ENCODE data around the gene ADD2. TPM values are rescaled to one million over a fixed set of nuclear protein-coding genes. Genes with fewer than 3 reads are reported as not detected.

ADD2 gene
- total RNA-seq, 1 donor from 2014 or later = 2.6 TPM

DNA sequence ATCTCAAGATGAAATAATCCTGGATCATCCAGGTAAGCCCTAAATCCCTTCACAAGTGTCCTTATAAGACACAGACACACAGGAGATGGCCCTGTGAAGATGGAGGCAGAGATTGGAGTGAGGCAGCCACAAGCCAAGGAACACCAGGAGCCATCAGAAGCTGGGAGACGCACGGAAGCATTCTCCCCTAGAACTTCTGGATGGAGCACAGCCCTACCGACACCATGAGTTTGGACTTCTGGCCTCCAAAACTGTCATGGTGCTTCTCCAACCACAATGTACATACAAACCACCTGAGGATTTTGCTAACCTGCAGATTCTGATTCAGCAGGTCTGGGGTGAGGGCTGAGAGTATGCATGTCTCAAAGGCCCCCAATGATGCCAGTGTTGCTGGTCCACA is 42.5 kb downstream of the ADD2 start:
- Histone ChIP-seq H3K36me3 (ENCODE audit: control insufficient read depth in 3 of 3, insufficient read depth in 3 of 3, low read length in 3 of 3) (no peaks in the 10 kb centered on the region), H3K27ac (ENCODE audit: low read depth, low read length) (no peak overlapping the region)

DNA sequence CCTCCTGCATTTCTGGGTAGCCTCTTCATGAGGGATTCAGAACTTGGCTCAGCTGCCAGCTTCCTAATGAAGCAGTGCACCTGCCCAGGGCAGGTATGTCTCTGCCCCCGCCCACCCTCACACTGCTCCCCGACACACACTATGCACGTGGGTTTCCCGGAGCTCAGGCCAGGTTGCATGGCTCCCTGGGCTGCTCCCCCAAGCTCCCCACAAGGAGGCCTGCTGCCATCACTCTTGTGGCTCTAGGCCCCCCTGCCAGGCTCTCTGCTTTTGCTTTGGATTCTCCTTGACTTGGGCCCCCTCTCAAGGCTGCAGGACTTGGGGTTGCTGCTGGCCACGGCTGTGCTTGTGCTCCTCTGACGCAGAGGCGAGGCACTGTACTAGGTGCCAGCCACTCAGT is 43.6 kb downstream of the ADD2 start:
- Histone ChIP-seq H3K27me3 (ENCODE audit: control insufficient read depth in 3 of 3, insufficient read depth in 3 of 3, low read length in 3 of 3) (peaks cover 0 to 5% (median 0%) of the 10 kb centered on the region in 3 donors), H3K4me1 (ENCODE audit: control insufficient read depth in 3 of 3, insufficient read depth in 3 of 3, low read length in 3 of 3) (no peaks in the 10 kb centered on the region), H3K4me3 (ENCODE audit: low read length in 3 of 3) (no peak overlapping the region), H3K9ac (ENCODE audit: low read depth in 1 of 3, low read length in 3 of 3) (no peak overlapping the region), H3K9me3 (ENCODE audit: control insufficient read depth in 3 of 3, low read length in 3 of 3) (no peaks in the 10 kb centered on the region), H3K36me3 (ENCODE audit: control insufficient read depth in 3 of 3, insufficient read depth in 3 of 3, low read length in 3 of 3) (no peaks in the 10 kb centered on the region), H3K27ac (ENCODE audit: low read depth, low read length) (no peak overlapping the region)

More for the DNA sequence above, 42.5 kb downstream of the ADD2 start:
- Histone ChIP-seq H3K9ac (ENCODE audit: low read depth in 1 of 3, low read length in 3 of 3) (no peak overlapping the region), H3K4me1 (ENCODE audit: control insufficient read depth in 3 of 3, insufficient read depth in 3 of 3, low read length in 3 of 3) (no peaks in the 10 kb centered on the region), H3K4me3 (ENCODE audit: low read length in 3 of 3) (no peak overlapping the region), H3K9me3 (ENCODE audit: control insufficient read depth in 3 of 3, low read length in 3 of 3) (no peaks in the 10 kb centered on the region), H3K27me3 (ENCODE audit: control insufficient read depth in 3 of 3, insufficient read depth in 3 of 3, low read length in 3 of 3) (peaks cover 0 to 5% (median 0%) of the 10 kb centered on the region in 3 donors)

DNA sequence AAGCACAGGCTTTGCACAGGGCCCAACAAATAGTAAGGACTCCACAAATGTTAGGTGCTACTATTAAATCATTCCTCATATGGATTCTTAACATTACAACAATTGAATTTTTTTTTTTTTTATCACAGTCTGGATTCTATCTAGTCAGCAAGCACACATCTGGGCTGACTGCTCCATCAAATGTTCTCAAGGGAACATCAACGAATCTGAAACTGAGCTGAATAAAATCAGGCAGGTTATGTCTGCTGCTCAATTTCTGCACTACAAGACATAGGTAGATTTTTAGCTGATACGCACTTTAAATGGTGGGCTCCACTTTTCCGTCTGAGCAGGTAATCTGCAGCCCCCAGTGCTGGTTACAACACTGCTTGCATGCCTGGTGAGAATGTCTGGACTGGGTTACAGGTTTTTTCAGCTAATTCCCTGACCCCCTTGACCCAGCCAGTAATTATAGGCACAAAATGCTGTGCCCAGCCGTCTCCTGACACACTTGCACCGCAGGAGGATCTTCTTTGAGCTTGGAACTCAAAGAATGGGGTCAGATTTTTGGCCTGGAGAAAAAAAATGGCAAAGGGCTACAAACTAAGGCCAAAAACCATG is 44.6 kb downstream of the ADD2 start:
- Histone ChIP-seq H3K4me1 (ENCODE audit: control insufficient read depth in 3 of 3, insufficient read depth in 3 of 3, low read length in 3 of 3) (no peaks in the 10 kb centered on the region), H3K27ac (ENCODE audit: low read depth, low read length) (no peak overlapping the region), H3K27me3 (ENCODE audit: control insufficient read depth in 3 of 3, insufficient read depth in 3 of 3, low read length in 3 of 3) (peaks cover 0 to 5% (median 0%) of the 10 kb centered on the region in 3 donors), H3K9ac (ENCODE audit: low read depth in 1 of 3, low read length in 3 of 3) (no peak overlapping the region), H3K9me3 (ENCODE audit: control insufficient read depth in 3 of 3, low read length in 3 of 3) (no peaks in the 10 kb centered on the region), H3K4me3 (ENCODE audit: low read length in 3 of 3) (no peak overlapping the region), H3K36me3 (ENCODE audit: control insufficient read depth in 3 of 3, insufficient read depth in 3 of 3, low read length in 3 of 3) (no peaks in the 10 kb centered on the region)

DNA sequence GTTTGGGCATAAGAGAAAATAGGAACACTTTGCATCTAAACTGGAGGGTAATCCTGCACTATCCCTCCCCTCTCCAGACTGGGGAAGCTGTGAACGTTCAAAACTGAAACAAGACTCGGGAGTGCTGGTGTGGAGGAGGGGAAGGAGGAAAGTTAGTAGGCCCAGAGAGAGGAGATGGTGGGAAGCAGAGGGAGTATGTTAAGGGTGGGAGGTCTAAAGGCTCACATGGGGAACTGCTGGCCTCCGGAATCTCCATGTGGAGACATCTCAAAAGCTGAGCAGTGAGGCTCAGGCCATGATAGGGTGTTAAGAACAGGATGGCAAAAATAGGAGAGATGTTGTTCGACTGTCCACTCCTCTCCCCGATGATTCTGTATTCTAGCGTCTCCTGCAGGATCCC is 47.9 kb downstream of the ADD2 start:
- H3K4me3 ChIP-seq (ENCODE audit: low read length in 3 of 3) = no peak overlapping the region
- H3K9me3 ChIP-seq (ENCODE audit: control insufficient read depth in 3 of 3, low read length in 3 of 3) = no peaks in the 10 kb centered on the region
- H3K36me3 ChIP-seq (ENCODE audit: control insufficient read depth in 3 of 3, insufficient read depth in 3 of 3, low read length in 3 of 3) = no peaks in the 10 kb centered on the region
- no peak overlapping the region for H3K27ac ChIP-seq (ENCODE audit: low read depth, low read length)
- H3K27me3 ChIP-seq (ENCODE audit: control insufficient read depth in 3 of 3, insufficient read depth in 3 of 3, low read length in 3 of 3) = no peaks in the 10 kb centered on the region
- no peaks in the 10 kb centered on the region for H3K4me1 ChIP-seq (ENCODE audit: control insufficient read depth in 3 of 3, insufficient read depth in 3 of 3, low read length in 3 of 3)
- no peak overlapping the region for H3K9ac ChIP-seq (ENCODE audit: low read depth in 1 of 3, low read length in 3 of 3)

DNA sequence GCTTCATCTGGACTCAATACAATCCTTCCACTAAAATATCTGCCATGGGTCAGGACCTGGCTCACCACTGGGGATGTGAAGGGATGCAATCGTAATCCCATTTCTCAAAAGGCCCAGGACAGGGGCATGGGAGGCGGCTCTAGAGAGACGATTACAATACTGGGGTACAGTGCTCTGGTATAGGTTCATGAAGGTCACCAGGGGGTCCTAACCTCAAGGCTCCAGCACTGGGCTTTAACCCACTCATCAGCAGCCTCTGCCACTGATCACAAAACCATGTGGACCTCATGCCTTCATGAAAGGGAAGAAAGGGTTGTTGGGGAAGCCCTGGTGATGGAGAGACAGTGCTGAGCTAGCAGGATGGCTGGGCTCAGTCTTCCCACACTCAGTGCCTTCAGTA is 48.8 kb downstream of the ADD2 start:
- Histone ChIP-seq H3K4me3 (ENCODE audit: low read length in 3 of 3) (no peak overlapping the region), H3K9me3 (ENCODE audit: control insufficient read depth in 3 of 3, low read length in 3 of 3) (no peaks in the 10 kb centered on the region), H3K27ac (ENCODE audit: low read depth, low read length) (no peak overlapping the region), H3K36me3 (ENCODE audit: control insufficient read depth in 3 of 3, insufficient read depth in 3 of 3, low read length in 3 of 3) (no peaks in the 10 kb centered on the region), H3K4me1 (ENCODE audit: control insufficient read depth in 3 of 3, insufficient read depth in 3 of 3, low read length in 3 of 3) (no peaks in the 10 kb centered on the region), H3K27me3 (ENCODE audit: control insufficient read depth in 3 of 3, insufficient read depth in 3 of 3, low read length in 3 of 3) (no peaks in the 10 kb centered on the region), H3K9ac (ENCODE audit: low read depth in 1 of 3, low read length in 3 of 3) (no peak overlapping the region)

DNA sequence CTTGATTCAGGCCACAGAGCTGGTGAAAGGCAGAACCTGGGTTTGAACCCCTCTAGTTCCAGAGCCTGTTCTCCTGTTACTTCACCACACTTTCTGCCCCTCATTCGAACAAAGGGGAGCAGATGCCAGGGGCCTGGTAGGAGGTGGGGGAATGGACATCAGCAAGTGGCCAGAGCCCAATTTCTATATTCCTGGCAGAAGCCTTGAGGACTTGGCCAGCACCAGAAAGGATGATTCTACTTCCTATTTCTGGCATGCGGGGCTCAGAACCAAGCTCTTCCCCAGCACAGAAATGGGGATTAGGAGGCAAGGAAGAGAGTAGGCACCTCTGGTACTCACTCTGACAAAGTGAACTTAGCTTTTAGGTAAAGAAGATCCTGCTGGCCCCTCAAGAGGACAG is 49.3 kb downstream of the ADD2 start:
- no peak overlapping the region for H3K9ac ChIP-seq (ENCODE audit: low read depth in 1 of 3, low read length in 3 of 3)
- H3K4me1 ChIP-seq (ENCODE audit: control insufficient read depth in 3 of 3, insufficient read depth in 3 of 3, low read length in 3 of 3) = no peaks in the 10 kb centered on the region
- no peak overlapping the region for H3K4me3 ChIP-seq (ENCODE audit: low read length in 3 of 3)
- H3K27ac ChIP-seq (ENCODE audit: low read depth, low read length) = no peak overlapping the region
- H3K36me3 ChIP-seq (ENCODE audit: control insufficient read depth in 3 of 3, insufficient read depth in 3 of 3, low read length in 3 of 3) = no peaks in the 10 kb centered on the region
- no peaks in the 10 kb centered on the region for H3K9me3 ChIP-seq (ENCODE audit: control insufficient read depth in 3 of 3, low read length in 3 of 3)
- H3K27me3 ChIP-seq (ENCODE audit: control insufficient read depth in 3 of 3, insufficient read depth in 3 of 3, low read length in 3 of 3) = no peaks in the 10 kb centered on the region

DNA sequence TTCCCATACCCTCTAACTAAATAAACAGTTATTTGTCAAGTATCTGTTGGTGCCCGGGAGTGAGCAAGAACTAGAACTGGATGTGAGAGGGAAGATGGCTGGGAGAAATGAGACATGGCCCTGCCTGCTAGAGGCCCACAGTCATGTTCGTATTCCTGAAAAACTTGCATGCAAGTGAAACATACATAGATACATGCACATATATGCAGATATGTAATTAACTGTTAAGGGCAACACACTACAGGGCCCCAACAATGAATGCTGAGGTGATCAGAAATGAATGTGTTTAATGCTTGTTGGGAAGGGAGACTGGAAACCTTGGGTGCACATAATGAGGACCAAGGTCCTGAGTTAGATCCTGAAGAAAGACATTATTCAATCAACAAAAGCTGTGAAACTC is 49.8 kb downstream of the ADD2 start:
- H3K36me3 ChIP-seq (ENCODE audit: control insufficient read depth in 3 of 3, insufficient read depth in 3 of 3, low read length in 3 of 3) = no peaks in the 10 kb centered on the region
- no peak overlapping the region for H3K27ac ChIP-seq (ENCODE audit: low read depth, low read length)
- H3K9ac ChIP-seq (ENCODE audit: low read depth in 1 of 3, low read length in 3 of 3) = no peak overlapping the region
- H3K4me3 ChIP-seq (ENCODE audit: low read length in 3 of 3) = no peak overlapping the region
- no peaks in the 10 kb centered on the region for H3K4me1 ChIP-seq (ENCODE audit: control insufficient read depth in 3 of 3, insufficient read depth in 3 of 3, low read length in 3 of 3)
- no peaks in the 10 kb centered on the region for H3K27me3 ChIP-seq (ENCODE audit: control insufficient read depth in 3 of 3, insufficient read depth in 3 of 3, low read length in 3 of 3)
- H3K9me3 ChIP-seq (ENCODE audit: control insufficient read depth in 3 of 3, low read length in 3 of 3) = no peaks in the 10 kb centered on the region

DNA sequence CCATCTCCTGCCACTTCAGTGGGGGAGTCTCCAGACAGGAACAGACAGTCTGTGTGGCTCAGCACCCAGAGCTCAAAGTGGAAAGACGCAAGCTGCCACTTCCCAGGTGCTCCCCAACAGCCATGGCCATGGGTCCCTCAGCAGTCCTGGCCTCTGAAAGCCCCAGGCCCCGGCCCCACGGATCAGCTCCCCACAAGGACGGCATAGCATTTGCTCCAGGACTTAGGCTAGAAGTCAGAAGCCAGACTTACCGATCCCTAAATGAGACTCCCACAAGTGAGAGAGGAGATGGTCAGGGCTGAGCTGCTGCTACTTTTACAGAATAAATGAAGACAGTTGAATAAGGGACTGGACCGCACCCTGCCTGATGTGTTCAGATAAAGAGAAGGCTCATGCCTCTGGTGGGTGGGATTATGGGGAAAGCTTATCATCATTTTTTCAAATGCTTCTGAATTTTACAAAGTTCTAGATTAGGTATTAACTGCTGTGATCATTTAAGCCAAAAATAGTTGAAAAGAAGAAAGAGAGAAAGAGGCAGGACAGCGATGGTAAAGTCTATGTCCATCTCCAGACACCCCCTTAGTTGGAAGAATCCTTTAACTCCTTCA is 50.5 kb downstream of the ADD2 start:
- H3K9ac ChIP-seq (ENCODE audit: low read depth in 1 of 3, low read length in 3 of 3) = no peak overlapping the region
- no peak overlapping the region for H3K27ac ChIP-seq (ENCODE audit: low read depth, low read length)
- H3K27me3 ChIP-seq (ENCODE audit: control insufficient read depth in 3 of 3, insufficient read depth in 3 of 3, low read length in 3 of 3) = no peaks in the 10 kb centered on the region
- H3K4me3 ChIP-seq (ENCODE audit: low read length in 3 of 3) = no peak overlapping the region
- no peaks in the 10 kb centered on the region for H3K4me1 ChIP-seq (ENCODE audit: control insufficient read depth in 3 of 3, insufficient read depth in 3 of 3, low read length in 3 of 3)
- no peaks in the 10 kb centered on the region for H3K36me3 ChIP-seq (ENCODE audit: control insufficient read depth in 3 of 3, insufficient read depth in 3 of 3, low read length in 3 of 3)
- H3K9me3 ChIP-seq (ENCODE audit: control insufficient read depth in 3 of 3, low read length in 3 of 3) = no peaks in the 10 kb centered on the region

DNA sequence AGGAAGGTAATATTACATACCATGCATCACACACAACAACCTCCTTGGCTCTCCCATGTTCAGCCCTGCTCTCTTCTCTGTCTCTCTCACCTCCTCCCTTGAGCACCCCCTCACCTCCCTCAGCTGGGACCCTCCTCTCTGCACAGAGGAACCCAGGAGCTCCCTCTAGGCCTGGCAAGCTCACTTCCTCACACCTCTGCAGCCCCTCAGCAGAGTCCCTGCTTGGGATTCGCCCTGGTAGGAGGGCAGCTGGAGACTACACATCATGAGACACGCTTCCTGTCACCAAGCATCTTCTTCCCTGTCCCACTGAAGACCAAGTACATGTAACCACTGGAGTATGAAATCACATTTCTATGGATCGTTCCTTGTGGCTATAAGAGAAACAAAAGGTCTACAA is 51.0 kb downstream of the ADD2 start:
- no peak overlapping the region for H3K4me3 ChIP-seq (ENCODE audit: low read length in 3 of 3)
- no peak overlapping the region for H3K27ac ChIP-seq (ENCODE audit: low read depth, low read length)
- no peaks in the 10 kb centered on the region for H3K9me3 ChIP-seq (ENCODE audit: control insufficient read depth in 3 of 3, low read length in 3 of 3)
- H3K9ac ChIP-seq (ENCODE audit: low read depth in 1 of 3, low read length in 3 of 3) = no peak overlapping the region
- H3K36me3 ChIP-seq (ENCODE audit: control insufficient read depth in 3 of 3, insufficient read depth in 3 of 3, low read length in 3 of 3) = no peaks in the 10 kb centered on the region
- no peaks in the 10 kb centered on the region for H3K4me1 ChIP-seq (ENCODE audit: control insufficient read depth in 3 of 3, insufficient read depth in 3 of 3, low read length in 3 of 3)
- H3K27me3 ChIP-seq (ENCODE audit: control insufficient read depth in 3 of 3, insufficient read depth in 3 of 3, low read length in 3 of 3) = no peaks in the 10 kb centered on the region

DNA sequence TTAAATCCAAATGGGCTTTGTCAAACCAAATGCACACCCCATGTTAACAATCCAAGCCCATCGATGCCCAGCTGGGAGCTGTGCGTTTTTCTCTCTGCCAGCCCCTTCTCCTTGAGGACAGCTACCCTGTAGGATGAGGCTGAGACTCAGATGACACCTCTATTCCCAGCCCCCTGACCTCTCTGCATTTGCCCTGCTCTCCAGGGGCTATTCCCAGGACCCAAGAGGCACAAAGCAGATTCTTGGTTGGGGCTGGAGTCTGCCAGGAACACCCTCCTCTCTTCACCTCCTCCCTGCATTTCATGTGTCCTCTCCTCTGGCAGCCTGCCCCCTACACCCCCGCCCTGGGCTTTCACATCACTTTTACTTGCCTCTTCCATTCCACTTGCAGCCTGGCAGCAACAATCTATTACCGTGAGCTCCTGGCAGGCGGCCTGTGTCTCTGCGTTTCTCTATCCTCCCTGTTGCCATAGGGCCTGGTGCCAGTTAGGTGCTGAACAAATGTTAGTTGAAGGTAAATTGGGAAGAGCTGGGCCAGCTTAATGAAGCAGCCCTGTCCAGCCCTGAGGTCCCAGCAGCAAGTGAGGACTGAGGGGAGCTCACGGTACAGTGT is 51.8 kb downstream of the ADD2 start:
- no peaks in the 10 kb centered on the region for H3K9me3 ChIP-seq (ENCODE audit: control insufficient read depth in 3 of 3, low read length in 3 of 3)
- H3K27me3 ChIP-seq (ENCODE audit: control insufficient read depth in 3 of 3, insufficient read depth in 3 of 3, low read length in 3 of 3) = no peaks in the 10 kb centered on the region
- no peaks in the 10 kb centered on the region for H3K4me1 ChIP-seq (ENCODE audit: control insufficient read depth in 3 of 3, insufficient read depth in 3 of 3, low read length in 3 of 3)
- no peak overlapping the region for H3K27ac ChIP-seq (ENCODE audit: low read depth, low read length)
- no peak overlapping the region for H3K4me3 ChIP-seq (ENCODE audit: low read length in 3 of 3)
- no peak overlapping the region for H3K9ac ChIP-seq (ENCODE audit: low read depth in 1 of 3, low read length in 3 of 3)
- H3K36me3 ChIP-seq (ENCODE audit: control insufficient read depth in 3 of 3, insufficient read depth in 3 of 3, low read length in 3 of 3) = no peaks in the 10 kb centered on the region
